HUES64 (cell line): ENCODE data around the gene BIRC3.
A peak's percentile ranks its signal among the peaks of the same experiment; 100 is the strongest.
"Not testable (repeated sequence)": the region's sequence is repeated elsewhere in the genome, so short reads cannot be mapped to it uniquely, and the experiment has no call there.

Experiments used
- H3K27ac ChIP-seq: 2 replicates; pipeline ENCODE4 v1.7.0; 2013; ENCODE audit warnings: low read depth, low read length, inconsistent platforms
- H3K27me3 ChIP-seq: 2 replicates; pipeline ENCODE4 v1.6.1; 2013; ENCODE audit warnings: mild to moderate bottlenecking, low read length; ENCODE audit not compliant: insufficient read depth
- H3K36me3 ChIP-seq: 2 replicates; pipeline ENCODE4 v1.6.1; 2013; ENCODE audit warnings: mild to moderate bottlenecking, low read length; ENCODE audit not compliant: insufficient read depth
- H3K4me1 ChIP-seq: 2 replicates; pipeline ENCODE4 v1.6.1; 2013; ENCODE audit warnings: mild to moderate bottlenecking, low read length, moderate library complexity; ENCODE audit not compliant: insufficient read depth
- H3K4me3 ChIP-seq: 2 replicates; pipeline ENCODE4 v1.5.1; 2013; ENCODE audit warnings: mild to moderate bottlenecking, low read length, moderate library complexity
- H3K9ac ChIP-seq: 2 replicates; pipeline ENCODE4 v1.6.1; 2013; ENCODE audit warnings: mild to moderate bottlenecking, low read depth, low read length
- H3K9me3 ChIP-seq: 2 replicates; pipeline ENCODE4 v1.6.1; 2013; ENCODE audit warnings: low read depth, low read length; ENCODE audit not compliant: insufficient read depth
- WGBS: fragments of 150-250, 120-280 bp; methylation state at CpG from one replicate; pipeline ENCODE4 v1.1.7; 2013; ENCODE audit warnings: missing lambda C conversion rate; 5-methylcytosine and 5-hydroxymethylcytosine counted together

The BIRC3 gene

GRCh38 chr11:102347462-102348370 lies 30.4 kb downstream of the BIRC3 start:
- H3K36me3 ChIP-seq = peaks cover 14% of the 10 kb centered on the region
- WGBS = 1% methylated on average over 32 of the region's 33 CpGs
- H3K4me1 ChIP-seq = peaks cover 7% of the 10 kb centered on the region; the same call in 1 of the 2 replicates
- H3K9ac ChIP-seq = peak overlapping the region; percentile 81
- H3K27me3 ChIP-seq = no peaks in the 10 kb centered on the region
- no peaks in the 10 kb centered on the region for H3K9me3 ChIP-seq
- H3K4me3 ChIP-seq = peak overlapping the region; percentile 86
- peak overlapping the region; percentile 89 for H3K27ac ChIP-seq

GRCh38 chr11:102357116-102357515 lies 39.8 kb downstream of the BIRC3 start:
- Histone ChIP-seq H3K9ac (no peak overlapping the region), H3K9me3 (peaks cover 3% of the 10 kb centered on the region; the same call in 1 of the 2 replicates), H3K36me3 (peaks cover 46% of the 10 kb centered on the region), H3K4me3 (no peak overlapping the region), H3K4me1 (no peaks in the 10 kb centered on the region), H3K27ac (no peak overlapping the region), H3K27me3 (no peaks in the 10 kb centered on the region)

GRCh38 chr11:102359372-102359771 lies 42.1 kb downstream of the BIRC3 start:
- 100% methylated on average over 3 of the region's 3 CpGs for WGBS
- no peaks in the 10 kb centered on the region for H3K27me3 ChIP-seq
- H3K4me3 ChIP-seq = no peak overlapping the region
- peaks cover 61% of the 10 kb centered on the region for H3K36me3 ChIP-seq
- no peaks in the 10 kb centered on the region for H3K4me1 ChIP-seq
- H3K27ac ChIP-seq = no peak overlapping the region
- no peak overlapping the region for H3K9ac ChIP-seq
- H3K9me3 ChIP-seq = peaks cover 3% of the 10 kb centered on the region; the same call in 1 of the 2 replicates

- Histone ChIP-seq H3K36me3 (peaks cover 71% of the 10 kb centered on the region), H3K9me3 (no peaks in the 10 kb centered on the region), H3K4me3 (no peak overlapping the region), H3K4me1 (no peaks in the 10 kb centered on the region), H3K27ac (no peak overlapping the region), H3K27me3 (no peaks in the 10 kb centered on the region), H3K9ac (no peak overlapping the region)
- WGBS = 96% methylated on average over 3 of the region's 3 CpGs
These were observed 43.4 kb downstream of the BIRC3 start for GRCh38 chr11:102360681-102361080.

GRCh38 chr11:102361086-102362031 lies 44.1 kb downstream of the BIRC3 start:
- no peak overlapping the region for H3K9ac ChIP-seq
- no peak overlapping the region for H3K27ac ChIP-seq
- H3K4me3 ChIP-seq = no peak overlapping the region
- H3K27me3 ChIP-seq = no peaks in the 10 kb centered on the region
- H3K4me1 ChIP-seq = no peaks in the 10 kb centered on the region
- H3K36me3 ChIP-seq = peaks cover 76% of the 10 kb centered on the region
- WGBS = 97% methylated on average over 5 of the region's 5 CpGs
- no peaks in the 10 kb centered on the region for H3K9me3 ChIP-seq

- Histone ChIP-seq H3K4me3 (no peak overlapping the region), H3K9ac (no peak overlapping the region), H3K4me1 (no peaks in the 10 kb centered on the region), H3K36me3 (peaks cover 82% of the 10 kb centered on the region), H3K27ac (no peak overlapping the region), H3K27me3 (no peaks in the 10 kb centered on the region), H3K9me3 (no peaks in the 10 kb centered on the region)
- WGBS = 83% methylated on average over 1 of the region's 1 CpG
These were observed 47.7 kb downstream of the BIRC3 start for GRCh38 chr11:102364991-102365390.

GRCh38 chr11:102367364-102367763 lies 50.1 kb downstream of the BIRC3 start:
- Histone ChIP-seq H3K27ac (no peak overlapping the region), H3K36me3 (peaks cover 63% of the 10 kb centered on the region), H3K27me3 (no peaks in the 10 kb centered on the region)

GRCh38 chr11:102368472-102368871 lies 51.2 kb downstream of the BIRC3 start:
- Histone ChIP-seq H3K4me3 (no peak overlapping the region), H3K27ac (no peak overlapping the region), H3K4me1 (no peaks in the 10 kb centered on the region), H3K36me3 (peaks cover 52% of the 10 kb centered on the region), H3K27me3 (no peaks in the 10 kb centered on the region), H3K9ac (no peak overlapping the region), H3K9me3 (no peaks in the 10 kb centered on the region)
- 99% methylated on average over 3 of the region's 3 CpGs for WGBS

More at GRCh38 chr11:102367364-102367763, 50.1 kb downstream of the BIRC3 start:
- 90% methylated on average over 6 of the region's 6 CpGs for WGBS
- Histone ChIP-seq H3K9ac (no peak overlapping the region), H3K4me3 (no peak overlapping the region), H3K4me1 (no peaks in the 10 kb centered on the region), H3K9me3 (no peaks in the 10 kb centered on the region)

- Histone ChIP-seq H3K27ac (0 out of 2 replicates have a peak overlapping the region, but pooled peaks have one; percentile 30), H3K36me3 (peaks cover 31% of the 10 kb centered on the region), H3K4me3 (peak overlapping the region; percentile 57), H3K9ac (peak overlapping the region; percentile 88)
- WGBS = 34% methylated on average over 31 of the region's 31 CpGs
- not testable (repeated sequence) for H3K9me3 ChIP-seq, H3K4me1 ChIP-seq, H3K27me3 ChIP-seq
These were observed 57.5 kb downstream of the BIRC3 start for GRCh38 chr11:102374633-102375424.

- Histone ChIP-seq H3K27me3 (no peaks in the 10 kb centered on the region), H3K36me3 (peaks cover 38% of the 10 kb centered on the region), H3K9me3 (no peaks in the 10 kb centered on the region), H3K9ac (no peak overlapping the region), H3K4me3 (no peak overlapping the region), H3K4me1 (no peaks in the 10 kb centered on the region), H3K27ac (no peak overlapping the region)
- WGBS = 98% methylated on average over 4 of the region's 5 CpGs
These were observed 58.6 kb downstream of the BIRC3 start for GRCh38 chr11:102375720-102376399.
